ENCODE measurements around the gene IRF1.

DNA sequence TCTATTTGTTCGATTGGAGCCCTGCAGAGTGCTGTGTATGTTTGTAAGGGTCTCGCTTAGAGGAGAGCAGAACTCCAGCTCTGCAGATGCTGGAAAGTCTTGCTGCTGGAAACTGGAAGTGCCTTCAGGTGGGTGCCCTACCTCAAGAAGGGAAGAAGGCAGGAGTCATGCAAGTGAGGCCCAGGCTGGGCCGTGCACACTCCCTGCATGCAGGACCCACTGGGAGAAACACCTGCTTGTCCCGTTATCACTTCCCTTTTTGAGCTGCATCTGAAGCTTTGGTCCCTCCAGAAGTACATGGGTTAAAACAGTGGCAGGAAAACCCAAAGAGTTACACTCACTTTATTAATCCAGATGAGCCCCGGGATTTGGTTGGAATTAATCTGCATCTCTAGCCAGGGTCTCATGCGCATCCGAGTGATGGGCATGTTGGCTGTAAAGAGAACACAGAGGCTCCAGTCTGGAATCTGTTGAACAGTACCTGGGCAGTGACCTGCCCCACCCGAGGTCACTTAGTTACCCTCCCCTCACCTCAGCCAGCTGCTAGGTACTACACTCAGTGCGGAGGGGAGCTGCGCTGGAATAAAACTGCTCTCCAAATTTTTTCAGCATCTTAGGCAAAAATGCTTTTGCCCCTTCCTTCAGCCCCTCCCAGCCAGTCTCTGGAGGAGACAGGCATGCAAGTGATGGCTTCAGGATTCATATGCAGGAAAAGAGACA is 1.4 kb downstream of the IRF1 start:
- TF ChIP-seq CTCF (conservative IDR thresholded peaks at IDR 0.05 in 1 of 2, IDR thresholded peaks at IDR 0.05 in 1 of 2; ENCODE audit: extremely low read depth in 1 of 2, insufficient read depth in 1 of 2, low read depth in 1 of 2, low read length in 2 of 2), result no peak
- TF ChIP-seq EZH2 (IDR thresholded peaks at IDR 0.05; ENCODE audit: borderline replicate concordance, low read length), result no peak
